GM23248 (cell line): ENCODE measurements around the gene SYPL2.

Experiments used
- EZH2 ChIP-seq: fragments of 200-600 bp; sonication (generic); IDR thresholded peaks from 2 replicates; pipeline ENCODE4 v1.6.1; 2018; ENCODE audit warnings: antibody characterized with exemption, mild to moderate bottlenecking; ENCODE audit not compliant: insufficient read depth, poor library complexity, severe bottlenecking
- EZH2phosphoT487 ChIP-seq: fragments of 200-600 bp; sonication (generic); IDR thresholded peaks from 2 replicates; pipeline ENCODE4 v1.6.1; 2018; ENCODE audit warnings: antibody characterized with exemption, moderate library complexity, mild to moderate bottlenecking, low read depth; ENCODE audit not compliant: insufficient read depth

- TF ChIP-seq EZH2phosphoT487, result no peak
- TF ChIP-seq EZH2, result no peak
Measured at GRCh38 chr1:109474697-109475096, 8.4 kb downstream of the SYPL2 start.
